Mesenchymal stem cell (in vitro differentiated cells and primary cell): ENCODE measurements around the gene TP53INP2.
"Not testable (repeated sequence)": the region's sequence is repeated elsewhere in the genome, so short reads cannot be mapped to it uniquely, and the experiment has no call there.

Experiments used
- DNase-seq: peaks from one replicate; pipeline ENCODE4 v3.0.0-alpha.2; 2013
- H2AFZ ChIP-seq: one replicate; pipeline ENCODE4 v1.6.1; 2013; ENCODE audit warnings: low read depth, mild to moderate bottlenecking, control low read depth, inconsistent platforms, low read length, moderate library complexity
- H2AK5ac ChIP-seq: 2 replicates; pipeline ENCODE4 v1.6.1; 2013; ENCODE audit warnings: low read length, moderate library complexity, mild to moderate bottlenecking, inconsistent platforms; ENCODE audit not compliant: severe bottlenecking
- H2BK120ac ChIP-seq: one replicate; pipeline ENCODE4 v1.6.1; 2013; ENCODE audit warnings: low read depth, mild to moderate bottlenecking, inconsistent platforms, low read length, moderate library complexity
- H2BK12ac ChIP-seq, 2 experiments: one replicate each; pipeline ENCODE4 v1.6.1; 2013; ENCODE audit warnings: inconsistent platforms in 2 of 2, low read length in 2 of 2, mild to moderate bottlenecking in 2 of 2, moderate library complexity in 2 of 2, control low read depth in 1 of 2
- H2BK15ac ChIP-seq: one replicate; pipeline ENCODE4 v1.6.1; 2013; ENCODE audit warnings: mild to moderate bottlenecking, low read depth, inconsistent platforms; ENCODE audit not compliant: poor library complexity, severe bottlenecking
- H2BK5ac ChIP-seq: 2 replicates; pipeline ENCODE4 v1.6.1; 2013; ENCODE audit warnings: low read depth, mild to moderate bottlenecking, low read length, control low read depth, inconsistent platforms; ENCODE audit not compliant: poor library complexity, severe bottlenecking
- H3K14ac ChIP-seq, 2 experiments: one replicate each; pipeline ENCODE4 v1.6.1; 2013; ENCODE audit warnings: inconsistent platforms in 2 of 2, low read length in 2 of 2, control low read depth in 1 of 2, mild to moderate bottlenecking in 1 of 2, moderate library complexity in 1 of 2
- H3K18ac ChIP-seq, 2 experiments: one replicate each; pipeline ENCODE4 v1.6.1; 2013; ENCODE audit warnings: inconsistent platforms in 2 of 2, low read length in 2 of 2, control low read depth in 1 of 2, low read depth in 1 of 2, mild to moderate bottlenecking in 1 of 2
- H3K23ac ChIP-seq, 2 experiments: one replicate each; pipeline ENCODE4 v1.6.1; 2013; ENCODE audit warnings: inconsistent platforms in 2 of 2, low read length in 2 of 2, mild to moderate bottlenecking in 2 of 2, moderate library complexity in 2 of 2, control low read depth in 1 of 2
- H3K27ac ChIP-seq: 2 replicates; pipeline ENCODE4 v1.5.1; 2013; ENCODE audit warnings: mild to moderate bottlenecking, moderate library complexity, low read length, control low read depth, inconsistent platforms; ENCODE audit not compliant: poor library complexity, severe bottlenecking
- H3K27me3 ChIP-seq, 2 experiments: 2 replicates each; pipeline versions ENCODE4 v1.6.1 to v1.7.0; 2013; ENCODE audit warnings: low read length in 2 of 2, mild to moderate bottlenecking in 2 of 2, moderate library complexity in 2 of 2, control low read depth in 1 of 2, inconsistent platforms in 1 of 2; ENCODE audit not compliant: control insufficient read depth in 1 of 2, insufficient read depth in 1 of 2
- H3K36me3 ChIP-seq, 2 experiments: 2 replicates each; pipeline versions ENCODE4 v1.6.1 to v1.7.0; 2013; ENCODE audit warnings: low read length in 2 of 2, control low read depth in 1 of 2, inconsistent platforms in 1 of 2, low read depth in 1 of 2, mild to moderate bottlenecking in 1 of 2; ENCODE audit not compliant: insufficient read depth in 2 of 2, control insufficient read depth in 1 of 2
- H3K4ac ChIP-seq, 2 experiments: one replicate each; pipeline ENCODE4 v1.6.1; 2013; ENCODE audit warnings: inconsistent platforms in 2 of 2, low read length in 2 of 2, mild to moderate bottlenecking in 2 of 2, moderate library complexity in 2 of 2, control low read depth in 1 of 2, low read depth in 1 of 2
- H3K4me1 ChIP-seq: 2 replicates; pipeline ENCODE4 v1.6.1; 2013; ENCODE audit warnings: low read depth, low read length, control low read depth; ENCODE audit not compliant: control insufficient read depth, insufficient read depth
- H3K4me2 ChIP-seq: 2 replicates; pipeline ENCODE4 v1.6.1; 2013; ENCODE audit warnings: low read length, mild to moderate bottlenecking, inconsistent platforms; ENCODE audit not compliant: poor library complexity, severe bottlenecking
- H3K4me3 ChIP-seq, 2 experiments: 2 replicates each; pipeline versions ENCODE4 v1.5.1 to v1.7.0; 2013; ENCODE audit warnings: low read length in 2 of 2, mild to moderate bottlenecking in 2 of 2, control low read depth in 1 of 2, low read depth in 1 of 2; ENCODE audit not compliant: insufficient read depth in 1 of 2
- H3K79me1 ChIP-seq: replicated peaks from 2 replicates; pipeline ENCODE4 v1.6.1; 2013; ENCODE audit warnings: mild to moderate bottlenecking, control low read depth, low read length, inconsistent platforms; ENCODE audit not compliant: poor library complexity, severe bottlenecking
- H3K9ac ChIP-seq: 2 replicates; pipeline ENCODE4 v1.7.0; 2013; ENCODE audit warnings: mild to moderate bottlenecking, low read length, moderate library complexity
- H3K9me3 ChIP-seq: 2 replicates; pipeline ENCODE4 v1.7.0; 2013; ENCODE audit warnings: mild to moderate bottlenecking, low read length; ENCODE audit not compliant: control insufficient read depth
- H4K8ac ChIP-seq: one replicate; pipeline ENCODE4 v1.6.1; 2013; ENCODE audit warnings: inconsistent platforms, mild to moderate bottlenecking, low read length, moderate library complexity
- H4K91ac ChIP-seq: one replicate; pipeline ENCODE4 v1.6.1; 2013; ENCODE audit warnings: mild to moderate bottlenecking, low read length, inconsistent platforms
- WGBS: methylation state at CpG from one replicate; pipeline ENCODE4 v1.1.7; 2013; ENCODE audit warnings: mixed read lengths; 5-methylcytosine and 5-hydroxymethylcytosine counted together

Gene TP53INP2

GRCh38 chr20:34664751-34665150, 39.4 kb upstream of the TP53INP2 start:
- H3K36me3 ChIP-seq, H3K9me3 ChIP-seq, H4K8ac ChIP-seq, H3K27ac ChIP-seq, H3K4ac ChIP-seq, H3K4me3 ChIP-seq, H3K4me1 ChIP-seq, H2BK5ac ChIP-seq, DNase-seq, H2BK15ac ChIP-seq, H2BK120ac ChIP-seq, H3K14ac ChIP-seq, H3K23ac ChIP-seq, H3K9ac ChIP-seq, H3K27me3 ChIP-seq, H3K4me2 ChIP-seq, H2AK5ac ChIP-seq, H2AFZ ChIP-seq, H2BK12ac ChIP-seq, H3K18ac ChIP-seq, H4K91ac ChIP-seq: not testable (repeated sequence)
- peaks cover 18% of the 10 kb centered on the region for H3K79me1 ChIP-seq
- WGBS = 97% methylated on average over 4 of the region's 7 CpGs

- no peak overlapping the region for H4K8ac ChIP-seq
- no peak for DNase-seq
- H3K4me1 ChIP-seq = no peaks in the 10 kb centered on the region
- no peak overlapping the region for H3K14ac ChIP-seq
- H2BK5ac ChIP-seq = no peak overlapping the region
- H3K4me2 ChIP-seq = no peak overlapping the region
- H2BK15ac ChIP-seq = no peak overlapping the region
- H3K9me3 ChIP-seq = no peaks in the 10 kb centered on the region
- no peak overlapping the region for H2AK5ac ChIP-seq
- no peak overlapping the region for H3K23ac ChIP-seq
- no peak overlapping the region for H3K4ac ChIP-seq
- no peak overlapping the region for H2BK12ac ChIP-seq
- H3K79me1 ChIP-seq = peaks cover 20% of the 10 kb centered on the region
- no peak overlapping the region for H4K91ac ChIP-seq
- H2AFZ ChIP-seq = no peak overlapping the region
- WGBS = no CpG with 5 or more reads among the region's 1 CpG
- H3K9ac ChIP-seq = no peak overlapping the region
- H2BK120ac ChIP-seq = no peak overlapping the region
- no peaks in the 10 kb centered on the region for H3K27me3 ChIP-seq
- H3K27ac ChIP-seq = no peak overlapping the region
- H3K18ac ChIP-seq = no peak overlapping the region
- H3K36me3 ChIP-seq = no peaks in the 10 kb centered on the region
- no peak overlapping the region for H3K4me3 ChIP-seq
Measured at GRCh38 chr20:34669094-34669493, 35.0 kb upstream of the TP53INP2 start.

GRCh38 chr20:34673412-34673811, 30.7 kb upstream of the TP53INP2 start:
- H4K91ac ChIP-seq = no peak overlapping the region
- no peak overlapping the region for H2BK120ac ChIP-seq
- no peak overlapping the region for H2BK15ac ChIP-seq
- H3K23ac ChIP-seq = no peak overlapping the region
- no peak overlapping the region for H3K4ac ChIP-seq
- H4K8ac ChIP-seq = no peak overlapping the region
- no peak overlapping the region for H2AFZ ChIP-seq
- H3K27me3 ChIP-seq = no peaks in the 10 kb centered on the region
- H3K36me3 ChIP-seq = no peaks in the 10 kb centered on the region
- H3K79me1 ChIP-seq = peaks cover 11% of the 10 kb centered on the region
- no peaks in the 10 kb centered on the region for H3K9me3 ChIP-seq
- DNase-seq = no peak
- H3K4me2 ChIP-seq = no peak overlapping the region
- H3K4me1 ChIP-seq = peaks cover 2% of the 10 kb centered on the region
- no peak overlapping the region for H3K27ac ChIP-seq
- no peak overlapping the region for H2BK12ac ChIP-seq
- H3K4me3 ChIP-seq = no peak overlapping the region
- no peak overlapping the region for H3K14ac ChIP-seq
- H2AK5ac ChIP-seq = no peak overlapping the region
- H3K9ac ChIP-seq = no peak overlapping the region
- H3K18ac ChIP-seq = no peak overlapping the region
- H2BK5ac ChIP-seq = no peak overlapping the region
- WGBS = 96% methylated on average over 5 of the region's 5 CpGs

GRCh38 chr20:34675561-34675960, 28.6 kb upstream of the TP53INP2 start:
- no peaks in the 10 kb centered on the region for H3K36me3 ChIP-seq
- no peak overlapping the region for H2AFZ ChIP-seq
- no peak overlapping the region for H2AK5ac ChIP-seq
- 77% methylated on average over 3 of the region's 3 CpGs for WGBS
- no peak overlapping the region for H4K91ac ChIP-seq
- H3K4me3 ChIP-seq = peak overlapping the region in 1 of 2 experiments; percentile 84
- no peak overlapping the region for H3K18ac ChIP-seq
- H3K4me2 ChIP-seq = no peak overlapping the region
- H4K8ac ChIP-seq = no peak overlapping the region
- peak overlapping the region; percentile 84 for H3K9ac ChIP-seq
- H2BK15ac ChIP-seq = no peak overlapping the region
- H3K9me3 ChIP-seq = no peaks in the 10 kb centered on the region
- H3K14ac ChIP-seq = no peak overlapping the region
- no peak for DNase-seq
- H2BK12ac ChIP-seq = no peak overlapping the region
- no peak overlapping the region for H3K23ac ChIP-seq
- H3K4ac ChIP-seq = no peak overlapping the region
- H3K79me1 ChIP-seq = peaks cover 9% of the 10 kb centered on the region
- peak overlapping the region; percentile 5 for H2BK120ac ChIP-seq
- no peak overlapping the region for H2BK5ac ChIP-seq
- peaks cover 2% of the 10 kb centered on the region for H3K4me1 ChIP-seq
- H3K27ac ChIP-seq = no peak overlapping the region
- H3K27me3 ChIP-seq = no peaks in the 10 kb centered on the region
